Stimulated activated CD4-positive, alpha-beta T cell treated with anti-CD3 and anti-CD28 coated beads, Interleukin-4, amount 100 ng/mL, for 1 hour (primary cell): Measurements from ENCODE around the gene FGG.

Experiments
- DNase-seq: peaks from one replicate; pipeline ENCODE4 v3.0.0-alpha.2; 2020

FGG gene

GRCh38 chr4:154612472-154613414 lies at the start of gene FGG:
Gene FGG (minus strand): TSS chr4:154612656. CDS start chr4:154612609, 47 bp downstream.
- no peak for DNase-seq

GRCh38 chr4:154660052-154660451 lies 47.6 kb upstream of the FGG start:
- DNase-seq = no peak

GRCh38 chr4:154658680-154659405 lies 46.4 kb upstream of the FGG start:
- DNase-seq = no peak

- no peak for DNase-seq
Observed at GRCh38 chr4:154643493-154643892, 31.0 kb upstream of the FGG start.

GRCh38 chr4:154642373-154643009 lies 30.0 kb upstream of the FGG start:
- DNase-seq = no peak

- DNase-seq = no peak
Observed at GRCh38 chr4:154640999-154641398, 28.5 kb upstream of the FGG start.

- no peak for DNase-seq
Observed at GRCh38 chr4:154634058-154634457, 21.6 kb upstream of the FGG start.

GRCh38 chr4:154631828-154632227 lies 19.4 kb upstream of the FGG start:
- no peak for DNase-seq

- DNase-seq = no peak
Observed at GRCh38 chr4:154630324-154630723, 17.9 kb upstream of the FGG start.

GRCh38 chr4:154626793-154627484 lies 14.5 kb upstream of the FGG start:
- DNase-seq = peak; percentile 55

- DNase-seq = no peak
Observed at GRCh38 chr4:154625971-154626370, 13.5 kb upstream of the FGG start.

GRCh38 chr4:154623995-154624394 lies 11.5 kb upstream of the FGG start:
- DNase-seq = no peak

- no peak for DNase-seq
Observed at GRCh38 chr4:154623436-154623835, 11.0 kb upstream of the FGG start.

- DNase-seq = no peak
Observed at GRCh38 chr4:154622598-154622997, 10.1 kb upstream of the FGG start.

GRCh38 chr4:154620111-154620510 lies 7.7 kb upstream of the FGG start:
- no peak for DNase-seq

GRCh38 chr4:154618708-154619315 lies 6.4 kb upstream of the FGG start:
- DNase-seq = peak; percentile 44

- no peak for DNase-seq
Observed at GRCh38 chr4:154617820-154618317, 5.4 kb upstream of the FGG start.

GRCh38 chr4:154616731-154617130 lies 4.3 kb upstream of the FGG start:
- no peak for DNase-seq

GRCh38 chr4:154616287-154616686 lies 3.8 kb upstream of the FGG start:
- DNase-seq = no peak

- no peak for DNase-seq
Observed at GRCh38 chr4:154615211-154615610, 2.8 kb upstream of the FGG start.

GRCh38 chr4:154614306-154614705 lies 1.9 kb upstream of the FGG start:
- no peak for DNase-seq

GRCh38 chr4:154611833-154612232 lies 623 bp downstream of the FGG start:
- DNase-seq = no peak
